Measurements from ENCODE around the gene KCNQ1. TPM values are rescaled to one million over a fixed set of nuclear protein-coding genes. Genes with fewer than 3 reads are reported as not detected.

The KCNQ1 gene
- polyA plus RNA-seq, 1 of the 3 experiments (the other 2 are of a cell fraction) = 0.05 TPM

- Histone ChIP-seq H3F3A (replicated peaks; ENCODE audit: insufficient read depth) (no peaks in the 10 kb centered on the region), H3K36me3 (replicated peaks in 1 of 2; ENCODE audit: control insufficient read depth in 1 of 2, insufficient read depth in 2 of 2, low read length in 1 of 2) (no peaks in the 10 kb centered on the region), H3K27ac (ENCODE audit: low read depth in 2 of 2, low read length in 1 of 2) (no peak overlapping the region), H3K4me2 (0 out of 2 replicates have a peak overlapping the region, but pooled peaks have one; percentile 85), H3K4me3 (ENCODE audit: low read depth in 2 of 2, low read length in 1 of 2) (no peak overlapping the region), H4K20me1 (ENCODE audit: insufficient read depth) (peaks cover 72% of the 10 kb centered on the region), H2AFZ (ENCODE audit: low read depth) (no peak overlapping the region), H3K9ac (no peak overlapping the region), H3K9me3 (no peaks in the 10 kb centered on the region), H3K79me2 (ENCODE audit: insufficient read depth) (peaks cover 75% of the 10 kb centered on the region), H3K9me2 (no peaks in the 10 kb centered on the region), H3K27me3 (ENCODE audit: insufficient read depth) (no peaks in the 10 kb centered on the region), H3K4me1 (ENCODE audit: control insufficient read depth in 1 of 2, insufficient read depth in 2 of 2, low read depth in 1 of 2, low read length in 1 of 2) (peaks cover 0 to 36% of the 10 kb centered on the region in 2 experiments; a peak in 1 of 4 replicates)
- no peak for DNase-seq
- ChIA-PET CTCF (interaction anchor here (1.7 kb wide), 1 partner anchor 191 kb away, joined by 5 read pairs; no protein-coding TSS in a partner anchor), POLR2A (no interaction called here)
- TF ChIP-seq JUND (IDR thresholded peaks at IDR 0.05) = no peak
- TF ChIP-seq TCF12 (IDR thresholded peaks at IDR 0.05) = no peak
- no peak for TF ChIP-seq MXI1 (IDR thresholded peaks at IDR 0.05; ENCODE audit: low read depth, low read length)
- no peak for TF ChIP-seq SIN3A (IDR thresholded peaks at IDR 0.05; ENCODE audit: borderline replicate concordance, low read depth, low read length)
- no peak for TF ChIP-seq TEAD4 (IDR thresholded peaks at IDR 0.05; ENCODE audit: borderline replicate concordance, insufficient read depth)
- TF ChIP-seq FOSL2 (IDR thresholded peaks at IDR 0.05; ENCODE audit: borderline replicate concordance, low read depth) = no peak
- no peak for TF ChIP-seq GATA2 (CRISPR knock-in tag; IDR thresholded peaks at IDR 0.05)
- no peak for TF ChIP-seq MAX (IDR thresholded peaks at IDR 0.05; ENCODE audit: low read depth)
- no peak for TF ChIP-seq RXRA (IDR thresholded peaks at IDR 0.05; ENCODE audit: borderline replicate concordance, low read depth)
- no peak for TF ChIP-seq POLR2AphosphoS5 (IDR thresholded peaks at IDR 0.05; ENCODE audit: low read depth, low read length)
- no peak for TF ChIP-seq FOXM1 (IDR thresholded peaks at IDR 0.05; ENCODE audit: low read depth)
- no peak for TF ChIP-seq MEF2A (IDR thresholded peaks at IDR 0.05; ENCODE audit: borderline replicate concordance, low read depth)
- no peak for TF ChIP-seq EZH2phosphoT487 (IDR thresholded peaks at IDR 0.05; ENCODE audit: borderline replicate concordance, low read depth)
- TF ChIP-seq RAD21 (IDR thresholded peaks at IDR 0.05; ENCODE audit: low read length) = no peak
- no peak for TF ChIP-seq YY1 (IDR thresholded peaks at IDR 0.05; ENCODE audit: low read depth)
- TF ChIP-seq CHD2 (IDR thresholded peaks at IDR 0.05; ENCODE audit: low read length, partially characterized antibody) = no peak
- no peak for TF ChIP-seq RCOR1 (IDR thresholded peaks at IDR 0.05; ENCODE audit: low read length)
- TF ChIP-seq CTCF (IDR thresholded peaks at IDR 0.05) = no peak
- WGBS (ENCODE audit: low lambda C conversion rate) = 73% methylated on average over 5 of the region's 5 CpGs
Measured at GRCh38 chr11:2696455-2696854, 251.6 kb downstream of the KCNQ1 start.

- H3K36me3 ChIP-seq (replicated peaks in 1 of 2; ENCODE audit: control insufficient read depth in 1 of 2, insufficient read depth in 2 of 2, low read length in 1 of 2) = no peaks in the 10 kb centered on the region
- H3K4me1 ChIP-seq (ENCODE audit: control insufficient read depth in 1 of 2, insufficient read depth in 2 of 2, low read depth in 1 of 2, low read length in 1 of 2) = peaks cover 0 to 24% of the 10 kb centered on the region in 2 experiments; a peak in 1 of 4 replicates
- no peak for DNase-seq
- peaks cover 57% of the 10 kb centered on the region for H4K20me1 ChIP-seq (ENCODE audit: insufficient read depth)
- WGBS (ENCODE audit: low lambda C conversion rate) = 36% methylated on average over 1 of the region's 1 CpG
- no peak overlapping the region for H2AFZ ChIP-seq (ENCODE audit: low read depth)
- H3K27ac ChIP-seq (ENCODE audit: low read depth in 2 of 2, low read length in 1 of 2) = no peak overlapping the region
- POLR2A ChIA-PET = no interaction called here
- H3K27me3 ChIP-seq (ENCODE audit: insufficient read depth) = no peaks in the 10 kb centered on the region
- no peak for TF ChIP-seq SIN3A (IDR thresholded peaks at IDR 0.05; ENCODE audit: borderline replicate concordance, low read depth, low read length)
- no peak for TF ChIP-seq NFIC (IDR thresholded peaks at IDR 0.05; ENCODE audit: borderline replicate concordance)
- TF ChIP-seq GATA2 (CRISPR knock-in tag; IDR thresholded peaks at IDR 0.05) = no peak
- H3K9me2 ChIP-seq = no peaks in the 10 kb centered on the region
- peak overlapping the region; percentile 85 for H3K4me2 ChIP-seq
- H3K9ac ChIP-seq = no peak overlapping the region
- CTCF ChIA-PET = interaction anchor here (0.9 to 1.0 kb wide), 2 partner anchors 121 to 191 kb away, joined by 3 to 6 read pairs; no protein-coding TSS in a partner anchor
- peaks cover 67% of the 10 kb centered on the region for H3K79me2 ChIP-seq (ENCODE audit: insufficient read depth)
- H3K4me3 ChIP-seq (ENCODE audit: low read depth in 2 of 2, low read length in 1 of 2) = peak overlapping the region; percentile 67 to 70; a peak in 3 of 4 replicates
- H3F3A ChIP-seq (replicated peaks; ENCODE audit: insufficient read depth) = no peaks in the 10 kb centered on the region
- H3K9me3 ChIP-seq = no peaks in the 10 kb centered on the region
Measured at GRCh38 chr11:2697866-2698265, 253.1 kb downstream of the KCNQ1 start.

Data from SK-N-SH (cell line).